ENCODE results near the gene FOXL3.

DNA sequence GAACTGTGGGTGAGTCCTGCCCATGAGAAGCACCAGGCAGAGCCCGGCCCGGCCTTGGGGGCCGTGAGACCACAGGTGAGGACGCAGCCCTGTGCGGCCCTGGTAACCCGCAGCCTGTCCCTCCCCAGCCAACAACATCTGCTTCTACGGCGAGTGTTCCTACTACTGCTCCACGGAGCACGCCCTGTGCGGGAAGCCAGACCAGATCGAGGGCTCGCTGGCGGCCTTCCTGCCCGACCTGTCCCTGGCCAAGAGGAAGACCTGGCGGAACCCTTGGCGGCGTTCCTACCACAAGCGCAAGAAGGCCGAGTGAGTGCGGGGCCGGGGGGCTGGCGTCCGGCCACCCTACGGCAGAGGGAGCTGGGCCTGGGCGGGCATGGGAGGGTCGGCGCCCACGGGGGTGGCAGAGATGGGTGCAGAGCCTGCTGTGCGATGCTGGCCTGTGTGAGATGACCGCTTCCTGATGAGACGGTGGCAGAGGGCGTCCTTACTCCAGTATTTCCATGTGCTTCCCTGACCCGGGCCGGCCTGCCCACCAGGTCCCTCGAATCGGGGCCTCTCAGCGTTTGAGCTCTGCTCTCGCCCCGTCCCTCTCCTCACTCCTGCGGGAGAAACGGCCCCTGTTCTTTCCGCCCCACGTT, 34.1 kb upstream of the FOXL3 start:
- TF ChIP-seq CTCF (IDR thresholded peaks at IDR 0.05) (no peak), ZFX (IDR thresholded peaks at IDR 0.05; ENCODE audit: borderline replicate concordance) (no peak)
